ENCODE results near the gene PRR14.

GRCh38 chr16:30699615-30700099, 48.9 kb downstream of the PRR14 start:
- TF ChIP-seq CTCF (IDR thresholded peaks at IDR 0.05) (no peak), EZH2phosphoT487 (IDR thresholded peaks at IDR 0.05) (no peak), EZH2 (IDR thresholded peaks at IDR 0.05) (no peak)
